ENCODE results near the gene MAGED2.
A peak's percentile ranks its signal among the peaks of the same experiment; 100 is the strongest.

MAGED2 gene

DNA sequence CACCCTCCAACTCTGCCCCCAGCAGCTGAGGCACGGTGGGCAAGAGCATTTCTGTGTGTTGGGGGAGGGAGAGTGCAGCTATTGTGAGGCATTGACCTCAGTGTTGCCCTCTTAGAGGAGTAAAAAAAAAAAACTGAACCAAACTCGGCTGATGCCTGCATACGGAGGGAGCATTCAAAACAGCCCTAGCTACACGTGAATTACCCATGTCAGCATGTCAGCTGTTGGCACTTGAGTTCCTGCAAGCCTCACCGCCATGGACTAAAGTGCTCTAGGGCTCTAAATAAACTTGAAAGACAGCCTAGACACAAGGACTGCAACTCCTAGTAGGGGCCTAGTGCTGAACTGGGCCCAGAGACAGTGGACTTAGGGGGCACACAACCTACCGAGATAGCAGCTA lies 31.5 kb upstream of the MAGED2 start:
- Histone ChIP-seq H3K27ac (ENCODE audit: low read depth, low read length) (no peak overlapping the region), H3K27me3 (ENCODE audit: control insufficient read depth, low read length) (no peaks in the 10 kb centered on the region), H3K36me3 (ENCODE audit: control insufficient read depth, low read length) (no peaks in the 10 kb centered on the region), H3K9me2 (replicated peaks; ENCODE audit: control insufficient read depth, low read length) (no peaks in the 10 kb centered on the region), H3K4me1 (ENCODE audit: control insufficient read depth, low read length) (no peaks in the 10 kb centered on the region), H3F3A (ENCODE audit: control insufficient read depth, insufficient read depth) (no peaks in the 10 kb centered on the region), H4K20me1 (ENCODE audit: control insufficient read depth, insufficient read depth, low read depth, low read length) (no peaks in the 10 kb centered on the region), H3K4me2 (ENCODE audit: low read length) (no peak overlapping the region), H3K79me2 (ENCODE audit: control insufficient read depth, low read length) (no peaks in the 10 kb centered on the region), H3K9me3 (ENCODE audit: control insufficient read depth, insufficient read depth, low read length) (no peaks in the 10 kb centered on the region), H3K4me3 (ENCODE audit: low read length) (no peak overlapping the region)
- no peak for TF ChIP-seq EZH2phosphoT487 (IDR thresholded peaks at IDR 0.05; ENCODE audit: borderline replicate concordance, low read length)
- TF ChIP-seq, protein P1, sequence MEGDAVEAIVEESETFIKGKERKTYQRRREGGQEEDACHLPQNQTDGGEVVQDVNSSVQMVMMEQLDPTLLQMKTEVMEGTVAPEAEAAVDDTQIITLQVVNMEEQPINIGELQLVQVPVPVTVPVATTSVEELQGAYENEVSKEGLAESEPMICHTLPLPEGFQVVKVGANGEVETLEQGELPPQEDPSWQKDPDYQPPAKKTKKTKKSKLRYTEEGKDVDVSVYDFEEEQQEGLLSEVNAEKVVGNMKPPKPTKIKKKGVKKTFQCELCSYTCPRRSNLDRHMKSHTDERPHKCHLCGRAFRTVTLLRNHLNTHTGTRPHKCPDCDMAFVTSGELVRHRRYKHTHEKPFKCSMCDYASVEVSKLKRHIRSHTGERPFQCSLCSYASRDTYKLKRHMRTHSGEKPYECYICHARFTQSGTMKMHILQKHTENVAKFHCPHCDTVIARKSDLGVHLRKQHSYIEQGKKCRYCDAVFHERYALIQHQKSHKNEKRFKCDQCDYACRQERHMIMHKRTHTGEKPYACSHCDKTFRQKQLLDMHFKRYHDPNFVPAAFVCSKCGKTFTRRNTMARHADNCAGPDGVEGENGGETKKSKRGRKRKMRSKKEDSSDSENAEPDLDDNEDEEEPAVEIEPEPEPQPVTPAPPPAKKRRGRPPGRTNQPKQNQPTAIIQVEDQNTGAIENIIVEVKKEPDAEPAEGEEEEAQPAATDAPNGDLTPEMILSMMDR (IDR thresholded peaks at IDR 0.05; ENCODE audit: low read depth, low read length, poor library complexity, severe bottlenecking) = no peak

DNA sequence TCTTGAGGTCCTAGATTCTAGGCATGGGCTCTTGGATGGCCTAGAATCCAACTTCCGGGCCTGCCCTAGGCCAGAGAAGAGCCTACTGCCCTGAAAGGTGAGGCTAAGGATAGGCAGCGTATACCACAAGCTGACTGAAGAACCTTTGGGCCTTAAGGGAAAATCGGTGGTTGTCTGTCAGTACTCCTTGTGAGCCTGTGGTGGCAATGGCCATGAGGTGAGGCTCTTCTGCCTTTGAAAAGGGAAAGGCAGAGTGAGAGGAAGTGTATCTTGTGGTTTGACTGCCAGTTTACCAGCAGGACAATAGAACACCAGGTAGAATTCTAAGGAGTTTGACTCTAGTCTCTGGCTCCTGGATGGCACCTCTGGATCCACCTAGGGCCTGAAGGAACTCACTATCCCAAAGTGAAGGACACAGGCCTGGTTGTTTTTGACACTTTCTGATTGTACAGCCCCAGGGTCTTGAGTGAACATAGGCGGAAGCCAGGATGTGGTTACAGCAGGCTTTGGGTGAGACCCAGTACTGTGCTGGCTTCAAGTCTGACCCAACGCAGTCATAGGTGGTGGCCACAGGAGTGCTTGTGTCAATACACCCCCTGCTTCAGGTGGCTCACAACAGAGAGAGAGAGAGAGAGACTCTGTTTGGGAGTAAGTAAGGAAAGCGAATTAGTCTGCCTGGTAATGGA lies 30.4 kb upstream of the MAGED2 start:
- H3K4me3 ChIP-seq (ENCODE audit: low read length) = no peak overlapping the region
- TF ChIP-seq, protein P1 (IDR thresholded peaks at IDR 0.05; ENCODE audit: low read depth, low read length, poor library complexity, severe bottlenecking) = no peak
- TF ChIP-seq EZH2phosphoT487 (IDR thresholded peaks at IDR 0.05; ENCODE audit: borderline replicate concordance, low read length) = no peak
- no peaks in the 10 kb centered on the region for H3K79me2 ChIP-seq (ENCODE audit: control insufficient read depth, low read length)
- no peaks in the 10 kb centered on the region for H3K4me1 ChIP-seq (ENCODE audit: control insufficient read depth, low read length)
- H3K4me2 ChIP-seq (ENCODE audit: low read length) = no peak overlapping the region
- no peaks in the 10 kb centered on the region for H3K9me2 ChIP-seq (replicated peaks; ENCODE audit: control insufficient read depth, low read length)
- H3K27me3 ChIP-seq (ENCODE audit: control insufficient read depth, low read length) = no peaks in the 10 kb centered on the region
- H3F3A ChIP-seq (ENCODE audit: control insufficient read depth, insufficient read depth) = no peaks in the 10 kb centered on the region
- no peaks in the 10 kb centered on the region for H4K20me1 ChIP-seq (ENCODE audit: control insufficient read depth, insufficient read depth, low read depth, low read length)
- no peak overlapping the region for H3K27ac ChIP-seq (ENCODE audit: low read depth, low read length)
- H3K36me3 ChIP-seq (ENCODE audit: control insufficient read depth, low read length) = no peaks in the 10 kb centered on the region
- no peaks in the 10 kb centered on the region for H3K9me3 ChIP-seq (ENCODE audit: control insufficient read depth, insufficient read depth, low read length)

DNA sequence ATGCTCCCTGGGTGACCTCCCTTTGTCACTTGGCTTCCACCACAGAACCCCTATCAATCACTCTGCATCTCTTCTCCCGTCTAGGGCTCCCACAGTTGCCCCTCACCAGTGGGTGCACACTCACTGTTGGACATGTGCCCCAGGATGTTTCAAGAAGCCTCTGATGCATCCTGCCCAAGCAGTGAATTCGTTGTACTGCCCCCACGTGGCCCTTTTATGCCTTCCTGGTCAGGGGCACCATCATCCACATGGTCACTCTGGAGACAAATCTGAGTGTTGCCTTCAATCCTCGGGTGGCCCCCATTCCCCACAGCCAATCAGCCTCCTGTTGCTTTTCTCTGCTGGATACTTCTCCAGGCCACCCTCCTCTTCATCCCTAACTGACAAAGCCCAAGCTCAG lies 21.6 kb upstream of the MAGED2 start:
- H3K27ac ChIP-seq (ENCODE audit: low read depth, low read length) = no peak overlapping the region
- no peaks in the 10 kb centered on the region for H4K20me1 ChIP-seq (ENCODE audit: control insufficient read depth, insufficient read depth, low read depth, low read length)
- H3K9me3 ChIP-seq (ENCODE audit: control insufficient read depth, insufficient read depth, low read length) = no peaks in the 10 kb centered on the region
- H3K27me3 ChIP-seq (ENCODE audit: control insufficient read depth, low read length) = no peaks in the 10 kb centered on the region
- H3K4me1 ChIP-seq (ENCODE audit: control insufficient read depth, low read length) = no peaks in the 10 kb centered on the region
- H3K79me2 ChIP-seq (ENCODE audit: control insufficient read depth, low read length) = no peaks in the 10 kb centered on the region
- no peak overlapping the region for H3K4me3 ChIP-seq (ENCODE audit: low read length)
- H3K9me2 ChIP-seq (replicated peaks; ENCODE audit: control insufficient read depth, low read length) = no peaks in the 10 kb centered on the region
- TF ChIP-seq, protein P1 (IDR thresholded peaks at IDR 0.05; ENCODE audit: low read depth, low read length, poor library complexity, severe bottlenecking) = peak; percentile 36
- no peak for TF ChIP-seq EZH2phosphoT487 (IDR thresholded peaks at IDR 0.05; ENCODE audit: borderline replicate concordance, low read length)
- no peaks in the 10 kb centered on the region for H3K36me3 ChIP-seq (ENCODE audit: control insufficient read depth, low read length)
- H3F3A ChIP-seq (ENCODE audit: control insufficient read depth, insufficient read depth) = no peaks in the 10 kb centered on the region
- no peak overlapping the region for H3K4me2 ChIP-seq (ENCODE audit: low read length)

All from DOHH2 (cell line).